Prostate gland (tissue), 2 donors: ENCODE measurements around the gene PACSIN3. TPM values are rescaled to one million over a fixed set of nuclear protein-coding genes. Genes with fewer than 3 reads are reported as not detected.

ENCODE experiments used
- DNase-seq: peaks from one replicate; pipeline ENCODE4 v3.0.0-alpha.2; 2019; ENCODE audit warnings: low spot score
- H3K27ac ChIP-seq, 2 donors: fragments of 200-600 bp; sonication (generic); 2 replicates each; pipeline ENCODE4 v1.5.1; 2017 to 2019
- H3K27me3 ChIP-seq: fragments of 200-600 bp; sonication (generic); replicated peaks from 2 replicates; pipeline ENCODE4 v1.5.1; 2019; ENCODE audit not compliant: insufficient read depth
- H3K36me3 ChIP-seq, 2 donors: fragments of 200-600 bp; sonication (generic); 1 replicate in 1 of 2; 2 replicates in 1 of 2; pipeline versions ENCODE4 v1.5.1 to v1.8.1; 2017 to 2019
- H3K4me1 ChIP-seq: fragments of 200-600 bp; sonication (generic); replicated peaks from 2 replicates; pipeline ENCODE4 v1.5.1; 2019
- H3K4me3 ChIP-seq, 2 donors: fragments of 200-600 bp; sonication (generic); 2 replicates each; pipeline ENCODE4 v1.5.1; 2017 to 2019
- H3K9me3 ChIP-seq: fragments of 200-600 bp; sonication (generic); 2 replicates; pipeline ENCODE4 v1.5.1; 2017
- POLR2A ChIP-seq: fragments of 450-650 bp; IDR thresholded peaks from one replicate; pipeline ENCODE4 v1.6.1; 2016; ENCODE audit warnings: antibody characterized with exemption, mild to moderate bottlenecking
- POLR2AphosphoS5 ChIP-seq: sonication (generic); formaldehyde crosslinking; IDR thresholded peaks from one replicate; pipeline ENCODE4 v1.6.1; 2017; ENCODE audit warnings: antibody characterized with exemption
- WGBS: methylation state at CpG from one replicate; pipeline ENCODE4 v1.1.5; 2018; 5-methylcytosine and 5-hydroxymethylcytosine counted together
- intact Hi-C: fragments of 100-400 bp; cut with DNase I; formaldehyde crosslinking; loops from one replicate; pipeline ENCODE4 v1.14.2; 2022
- total RNA-seq, 2 donors: library from RNA; depleted of rRNA; stranded (reverse); fragments of >200 nt; gene quantifications; one replicate each; pipeline ENCODE4 v1.1.0, GENCODE V29; 2016
- TF ChIP-seq, protein P1 (sequence below), 4 experiments: fragments of 200-600 bp in 2 of 4; fragments of 450-650 bp in 2 of 4; sonication (generic) in 2 of 4; IDR thresholded peaks; 1 replicate in 3 of 4; 2 replicates in 1 of 4; pipeline ENCODE4 v1.5.1; 2016 to 2019; ENCODE audit warnings: antibody characterized with exemption in 4 of 4, mild to moderate bottlenecking in 2 of 4, moderate library complexity in 2 of 4

Gene PACSIN3
- total RNA-seq, 2 donors from 2014 or later, result 38.3 to 92.3 TPM

DNA sequence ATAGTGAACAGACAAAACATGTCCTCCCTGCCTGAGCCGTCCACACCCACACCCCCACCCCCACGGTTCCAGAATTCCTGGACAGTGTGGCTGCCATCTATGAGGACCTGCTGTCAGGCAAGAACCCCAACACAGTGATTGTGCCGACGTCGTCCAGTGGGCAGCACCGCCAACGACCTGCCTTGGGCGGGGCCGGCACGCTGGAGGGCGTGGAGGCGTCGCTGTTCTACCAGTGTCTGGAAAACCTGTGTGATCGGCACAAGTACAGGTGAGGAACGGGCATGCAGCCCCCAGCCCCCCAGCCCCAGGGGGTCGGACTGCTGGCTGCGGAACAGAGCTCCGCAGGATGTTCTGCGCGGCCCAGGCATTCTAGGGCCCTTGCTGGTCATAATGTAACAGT lies 29.3 kb downstream of the PACSIN3 start:
- no peaks in the 10 kb centered on the region for H3K9me3 ChIP-seq
- WGBS, result 73% methylated on average over 20 of the region's 20 CpGs
- H3K27me3 ChIP-seq, result no peaks in the 10 kb centered on the region
- DNase-seq, result no peak
- no peaks in the 10 kb centered on the region for H3K36me3 ChIP-seq
- no peak overlapping the region for H3K27ac ChIP-seq
- no peak overlapping the region for H3K4me3 ChIP-seq
- no peaks in the 10 kb centered on the region for H3K4me1 ChIP-seq
- intact Hi-C loops, result no loop called here
- TF ChIP-seq POLR2AphosphoS5, result no peak
- TF ChIP-seq, protein P1, sequence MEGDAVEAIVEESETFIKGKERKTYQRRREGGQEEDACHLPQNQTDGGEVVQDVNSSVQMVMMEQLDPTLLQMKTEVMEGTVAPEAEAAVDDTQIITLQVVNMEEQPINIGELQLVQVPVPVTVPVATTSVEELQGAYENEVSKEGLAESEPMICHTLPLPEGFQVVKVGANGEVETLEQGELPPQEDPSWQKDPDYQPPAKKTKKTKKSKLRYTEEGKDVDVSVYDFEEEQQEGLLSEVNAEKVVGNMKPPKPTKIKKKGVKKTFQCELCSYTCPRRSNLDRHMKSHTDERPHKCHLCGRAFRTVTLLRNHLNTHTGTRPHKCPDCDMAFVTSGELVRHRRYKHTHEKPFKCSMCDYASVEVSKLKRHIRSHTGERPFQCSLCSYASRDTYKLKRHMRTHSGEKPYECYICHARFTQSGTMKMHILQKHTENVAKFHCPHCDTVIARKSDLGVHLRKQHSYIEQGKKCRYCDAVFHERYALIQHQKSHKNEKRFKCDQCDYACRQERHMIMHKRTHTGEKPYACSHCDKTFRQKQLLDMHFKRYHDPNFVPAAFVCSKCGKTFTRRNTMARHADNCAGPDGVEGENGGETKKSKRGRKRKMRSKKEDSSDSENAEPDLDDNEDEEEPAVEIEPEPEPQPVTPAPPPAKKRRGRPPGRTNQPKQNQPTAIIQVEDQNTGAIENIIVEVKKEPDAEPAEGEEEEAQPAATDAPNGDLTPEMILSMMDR (IDR thresholded peaks at IDR 0.05), result no peak
- TF ChIP-seq POLR2A, result no peak

DNA sequence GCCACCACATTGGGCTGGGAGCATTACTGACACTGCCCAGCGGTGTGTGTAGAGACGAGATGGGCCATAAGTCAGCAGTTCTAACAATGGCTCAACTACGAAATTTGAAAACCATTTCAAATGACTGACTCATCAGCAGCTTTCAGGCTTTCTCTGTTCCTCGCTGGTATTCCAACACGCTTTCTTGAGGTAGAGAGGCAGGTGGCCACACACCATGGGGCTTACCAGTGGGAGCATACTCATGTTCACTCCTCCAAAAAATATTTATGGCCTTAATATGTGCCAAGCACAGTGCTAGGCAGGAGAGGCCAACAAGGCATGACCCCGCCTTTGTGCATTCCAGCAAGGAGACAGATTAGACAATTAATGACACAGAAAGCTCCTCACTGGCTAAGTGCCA lies 29.9 kb downstream of the PACSIN3 start:
- intact Hi-C loops, result no loop called here
- no peaks in the 10 kb centered on the region for H3K27me3 ChIP-seq
- H3K36me3 ChIP-seq, result no peaks in the 10 kb centered on the region
- TF ChIP-seq, protein P1 (IDR thresholded peaks at IDR 0.05), result no peak
- TF ChIP-seq POLR2AphosphoS5, result no peak
- no peak for TF ChIP-seq POLR2A
- DNase-seq, result no peak
- whole genome bisulfite sequencing, result 87% methylated on average over 6 of the region's 6 CpGs
- H3K4me1 ChIP-seq, result no peaks in the 10 kb centered on the region
- no peak overlapping the region for H3K4me3 ChIP-seq
- H3K9me3 ChIP-seq, result no peaks in the 10 kb centered on the region
- no peak overlapping the region for H3K27ac ChIP-seq

DNA sequence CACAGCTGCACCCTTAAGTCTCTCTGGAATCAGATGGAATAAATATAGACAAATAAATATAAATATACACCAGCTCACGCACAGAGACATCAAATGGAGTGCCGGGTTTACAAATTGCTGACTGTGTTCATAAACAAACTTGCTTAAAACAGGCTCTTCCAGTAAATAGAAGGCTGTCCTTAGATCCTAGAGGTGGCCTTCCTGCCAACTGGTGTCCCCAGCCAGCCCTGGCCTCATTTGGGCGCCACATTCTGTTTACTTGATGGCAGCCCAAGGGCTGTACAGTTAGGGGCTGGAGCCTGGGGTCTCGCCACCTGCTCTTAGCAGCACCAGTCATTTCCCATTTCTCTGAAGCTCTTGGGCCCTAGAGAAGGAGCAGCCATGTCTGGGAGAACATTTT lies 30.4 kb downstream of the PACSIN3 start:
- H3K9me3 ChIP-seq, result no peaks in the 10 kb centered on the region
- no peaks in the 10 kb centered on the region for H3K36me3 ChIP-seq
- DNase-seq, result no peak
- H3K4me3 ChIP-seq, result no peak overlapping the region
- no peaks in the 10 kb centered on the region for H3K4me1 ChIP-seq
- WGBS, result 74% methylated on average over 4 of the region's 4 CpGs
- no peaks in the 10 kb centered on the region for H3K27me3 ChIP-seq
- H3K27ac ChIP-seq, result no peak overlapping the region
- intact Hi-C loops, result no loop called here
- TF ChIP-seq, protein P1 (IDR thresholded peaks at IDR 0.05), result no peak
- no peak for TF ChIP-seq POLR2AphosphoS5
- no peak for TF ChIP-seq POLR2A

DNA sequence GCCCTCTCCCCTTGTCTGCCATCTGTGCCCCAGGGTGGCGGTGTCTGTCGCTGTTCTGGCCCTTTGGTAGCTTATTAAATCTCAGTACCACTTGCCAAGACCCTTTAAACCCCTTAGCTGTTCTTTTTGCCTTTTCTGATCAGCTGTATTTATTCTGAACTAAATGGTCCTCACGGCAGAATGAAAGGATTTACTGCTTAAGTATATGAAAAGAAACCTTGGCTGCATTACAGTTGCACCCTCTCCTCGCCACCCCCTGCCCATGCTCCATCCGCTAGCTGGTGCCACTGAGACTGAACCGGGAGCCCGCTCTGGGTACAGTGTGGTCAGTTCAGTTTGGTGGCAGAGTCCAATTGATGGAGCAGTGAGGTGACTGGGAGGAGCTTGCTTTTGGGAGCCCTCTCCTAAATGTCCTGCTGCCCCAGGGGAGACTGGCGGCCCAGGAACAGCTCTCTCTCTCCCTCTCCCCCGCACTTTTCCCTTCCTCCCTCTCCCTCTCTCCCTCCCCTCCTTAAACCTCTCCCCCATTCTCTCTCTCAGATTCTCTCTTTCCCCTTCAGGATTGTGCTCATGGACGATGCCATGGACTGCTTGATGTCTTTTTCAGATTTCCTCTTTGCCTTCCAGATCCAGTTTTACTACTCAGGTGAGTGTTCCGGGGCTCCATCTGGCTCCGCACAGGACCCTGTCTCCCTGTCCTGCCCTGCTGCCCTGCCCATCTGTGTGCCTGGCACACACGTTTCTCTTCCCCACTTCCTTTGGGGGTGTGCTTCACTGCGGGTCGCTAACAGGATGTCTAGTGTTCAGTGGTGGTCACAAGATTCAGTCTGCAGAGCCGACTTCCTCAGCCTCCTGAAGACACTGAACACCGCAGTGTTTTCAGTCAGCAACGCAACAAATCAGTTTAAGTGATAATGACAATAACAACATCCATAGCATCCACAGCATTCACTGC lies 31.3 kb downstream of the PACSIN3 start:
- Histone ChIP-seq H3K27me3 (no peaks in the 10 kb centered on the region), H3K4me1 (no peaks in the 10 kb centered on the region), H3K27ac (no peak overlapping the region), H3K36me3 (no peaks in the 10 kb centered on the region), H3K4me3 (no peak overlapping the region), H3K9me3 (no peaks in the 10 kb centered on the region)
- no peak for DNase-seq
- 75% methylated on average over 18 of the region's 18 CpGs for WGBS
- intact Hi-C loops, result no loop called here
- no peak for TF ChIP-seq POLR2AphosphoS5
- TF ChIP-seq, protein P1 (IDR thresholded peaks at IDR 0.05), result no peak
- TF ChIP-seq POLR2A, result no peak
